ENCODE measurements around the gene GRK6. TPM values are rescaled to one million over a fixed set of nuclear protein-coding genes. Genes with fewer than 3 reads are reported as not detected.
A peak's percentile ranks its signal among the peaks of the same experiment; 100 is the strongest.

Gene GRK6
- total RNA-seq, 1 donor from 2014 or later: 39.5 TPM

DNA sequence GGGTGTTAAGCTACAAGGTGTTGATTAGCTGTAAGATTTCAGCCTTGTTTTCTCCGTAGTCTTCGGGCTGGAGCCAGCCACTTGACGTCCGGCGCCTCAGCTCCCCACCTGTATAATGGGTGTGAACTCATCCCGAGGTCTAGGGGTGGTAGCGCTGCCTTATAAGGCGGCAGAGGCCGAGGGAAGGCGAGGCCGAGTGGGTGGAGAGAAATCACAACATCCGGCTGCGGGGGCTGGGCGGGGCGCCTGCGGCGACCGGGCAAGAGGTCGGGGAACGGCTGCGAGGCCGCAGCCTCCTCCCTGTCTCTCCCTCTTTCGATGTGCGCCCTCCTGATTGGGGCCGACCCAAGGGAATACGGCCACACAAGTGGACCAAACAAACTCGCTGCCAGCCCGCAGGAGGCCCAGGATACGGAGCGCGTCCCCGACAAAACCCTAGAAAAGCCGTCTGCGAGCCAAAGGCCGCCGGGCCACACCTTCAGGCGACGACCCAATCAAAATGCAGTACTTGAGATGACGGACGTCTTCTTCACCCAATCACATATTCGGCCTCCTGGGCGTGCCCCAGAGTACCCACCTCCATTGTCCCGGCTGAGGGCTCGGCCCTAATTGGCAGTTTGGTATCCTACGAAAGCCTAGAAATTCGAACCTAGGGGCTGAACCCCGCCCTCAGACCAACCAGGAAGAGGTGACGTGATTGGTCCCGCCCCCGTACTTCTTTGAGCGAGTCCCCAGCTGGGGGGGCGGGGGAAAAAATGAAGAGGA lies 493 bp upstream of the GRK6 start:
- DNase-seq (ENCODE audit: low spot score): peak; percentile 100

DNA sequence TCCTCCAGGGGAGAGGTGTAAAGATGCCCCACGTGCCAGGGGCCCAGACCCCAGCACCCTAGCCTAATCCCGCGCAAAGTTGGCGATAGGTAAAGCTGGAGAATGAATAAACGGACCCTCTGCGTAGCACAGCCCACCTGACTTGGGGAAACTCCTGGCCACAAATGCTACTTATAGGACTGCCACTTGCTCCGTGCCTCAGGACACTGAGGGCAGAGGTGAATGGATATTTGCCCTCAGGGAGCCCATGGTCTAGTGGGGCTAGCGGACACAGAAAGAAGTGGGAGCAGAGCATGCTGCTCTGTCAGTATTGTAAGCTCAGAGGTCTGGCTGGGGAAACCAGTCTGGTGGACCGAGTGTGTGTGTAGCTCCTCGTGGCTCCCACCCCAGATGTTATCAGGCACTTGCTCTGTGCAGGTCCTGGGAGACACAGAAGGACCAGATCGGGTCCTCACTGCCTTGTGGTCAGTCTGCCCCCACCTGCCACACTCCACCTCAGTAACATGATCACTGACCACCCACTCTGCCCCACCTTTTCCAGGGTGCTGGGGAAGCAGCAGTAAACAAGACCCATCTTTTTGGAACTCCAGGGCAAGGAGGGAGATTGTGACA lies 841 bp downstream of the GRK6 start:
- DNase-seq (ENCODE audit: low spot score): no peak

DNA sequence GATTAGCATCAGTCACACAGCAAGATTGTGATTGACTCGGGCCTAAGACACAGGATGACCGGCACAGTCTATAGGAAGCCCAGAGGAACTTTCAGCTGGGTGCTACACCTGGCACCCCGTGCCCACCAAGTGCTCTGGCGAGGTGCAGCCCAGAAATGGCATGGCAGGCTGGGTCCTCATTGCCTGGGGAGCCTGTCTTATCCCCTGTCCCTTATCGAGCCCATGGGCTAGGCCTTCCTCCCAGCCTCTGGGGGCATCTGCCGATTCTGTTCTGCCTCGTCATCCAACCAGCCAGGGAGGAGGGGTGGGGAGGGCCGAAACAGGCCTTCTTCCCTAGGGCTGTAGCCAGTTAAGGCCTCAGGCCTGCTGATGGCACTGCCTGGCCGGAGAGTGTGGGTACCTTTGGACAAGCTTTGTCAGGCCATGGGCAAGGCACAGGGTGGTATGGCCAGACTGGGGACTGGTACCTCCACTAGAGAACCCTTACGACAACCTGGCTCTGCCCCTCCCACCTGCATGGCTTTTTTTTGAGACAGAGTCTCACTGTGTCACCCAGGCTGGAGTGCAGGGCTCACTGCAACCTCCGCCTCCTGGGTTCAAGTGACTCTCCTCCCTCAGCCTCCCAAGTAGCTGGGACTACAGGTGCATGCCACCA lies 1.6 kb downstream of the GRK6 start:
- no peak for DNase-seq (ENCODE audit: low spot score)

DNA sequence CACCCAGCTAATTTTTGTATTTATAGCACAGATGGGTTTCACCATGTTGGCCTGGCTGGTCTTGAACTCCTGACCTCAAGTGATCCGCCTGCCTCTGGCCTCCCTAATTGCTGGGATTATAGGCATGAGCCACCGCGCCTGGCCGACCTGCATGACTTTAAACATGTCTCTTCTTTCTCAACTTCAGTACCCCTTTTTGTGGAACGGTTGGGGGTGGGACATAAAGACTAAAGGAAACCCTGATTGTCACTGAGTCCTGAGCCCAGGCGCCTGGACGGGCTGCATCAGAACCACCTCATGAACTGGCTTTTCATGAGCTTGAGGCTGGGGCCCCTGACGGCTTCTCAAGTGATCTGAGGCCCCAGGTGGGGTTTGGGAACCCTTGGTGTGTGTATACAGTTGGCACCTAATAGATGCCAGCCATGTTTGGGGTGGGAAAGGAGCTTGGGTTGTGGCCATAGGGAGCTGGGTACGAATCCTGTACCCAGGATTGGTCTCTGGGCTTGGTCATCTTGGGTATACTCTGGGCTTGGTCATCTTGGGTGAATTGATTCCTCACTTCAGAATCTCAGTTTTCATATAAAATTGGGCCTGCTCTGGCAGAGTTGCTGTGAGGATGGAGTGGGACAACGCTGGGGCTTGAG lies 2.2 kb downstream of the GRK6 start:
- DNase-seq (ENCODE audit: low spot score): no peak

DNA sequence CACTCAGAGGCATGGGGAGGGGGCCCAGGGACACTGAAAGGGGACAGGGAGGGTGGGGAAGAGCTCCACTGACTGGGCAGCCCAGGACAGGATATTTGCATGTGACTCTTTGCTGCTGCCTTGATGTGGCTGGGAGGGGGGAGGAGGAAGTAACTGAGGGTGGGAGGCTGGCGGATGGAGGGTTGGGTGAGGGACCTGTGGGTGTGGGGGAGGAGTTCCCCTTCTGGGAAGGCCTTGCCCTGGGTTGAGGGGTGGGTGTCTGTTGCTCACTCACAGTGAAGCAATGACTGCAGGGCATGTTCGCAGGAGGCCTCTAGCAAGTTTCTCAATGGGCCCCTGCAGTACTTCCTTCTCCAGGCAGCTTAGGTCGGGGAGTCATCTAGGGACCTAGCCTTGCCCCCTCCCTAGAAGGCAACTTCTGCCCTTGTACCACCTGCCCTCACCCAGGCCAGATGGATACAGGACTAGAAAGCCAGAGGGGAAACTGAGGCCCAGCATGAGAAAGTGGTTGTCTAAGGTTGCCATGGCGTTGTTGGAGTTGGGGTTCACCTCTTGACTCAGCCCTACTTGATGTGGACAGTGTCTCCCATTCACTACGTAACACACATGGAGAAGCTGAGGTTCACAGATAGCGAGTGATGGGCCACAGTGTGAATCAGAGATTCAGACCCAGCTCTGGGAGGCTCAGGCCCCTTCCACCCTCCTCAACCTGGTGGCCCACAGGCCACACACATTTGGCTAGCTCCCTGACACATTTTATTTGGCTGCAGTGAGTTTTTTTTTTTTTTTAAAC lies 3.0 kb downstream of the GRK6 start:
- peak; percentile 44 for DNase-seq (ENCODE audit: low spot score)

DNA sequence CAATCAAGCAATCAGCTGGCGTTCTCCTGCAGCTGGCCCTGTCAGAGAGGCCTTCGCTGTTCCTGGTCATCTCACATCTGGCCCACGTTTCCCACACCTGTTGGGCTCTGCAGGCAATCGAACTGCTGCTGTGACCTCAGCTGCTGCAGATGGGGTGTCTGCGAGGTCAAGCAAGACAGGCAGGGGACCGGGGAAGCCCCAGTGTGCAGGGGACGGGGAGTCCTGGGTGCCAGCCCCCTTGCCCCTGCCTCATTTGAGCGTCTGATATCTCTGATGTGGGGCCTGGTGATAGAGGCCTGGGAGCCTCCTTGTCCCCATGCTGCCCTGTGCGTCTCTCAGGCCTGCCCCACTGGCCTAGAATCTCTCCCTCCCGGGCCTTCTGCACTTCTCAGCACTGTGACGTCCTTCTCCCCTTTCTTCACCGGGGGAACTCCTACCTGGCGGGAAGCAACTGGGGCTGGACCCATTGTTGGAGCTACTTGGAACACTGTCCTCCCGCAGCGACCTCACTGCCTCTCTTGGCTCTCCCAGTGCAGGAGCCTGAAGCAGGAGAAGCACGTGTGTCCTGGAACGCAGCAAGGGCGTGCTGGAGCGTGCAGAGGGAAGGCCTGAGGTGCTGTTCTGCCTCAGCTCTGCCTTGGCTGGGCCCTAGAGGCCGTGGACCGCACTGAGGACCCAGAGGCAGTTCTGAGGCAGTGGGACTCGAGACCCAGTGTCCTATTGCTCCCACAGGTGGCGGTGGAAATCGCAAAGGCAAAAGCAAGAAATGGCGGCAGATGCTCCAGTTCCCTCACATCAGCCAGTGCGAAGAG lies 3.9 kb downstream of the GRK6 start:
- DNase-seq (ENCODE audit: low spot score): no peak

DNA sequence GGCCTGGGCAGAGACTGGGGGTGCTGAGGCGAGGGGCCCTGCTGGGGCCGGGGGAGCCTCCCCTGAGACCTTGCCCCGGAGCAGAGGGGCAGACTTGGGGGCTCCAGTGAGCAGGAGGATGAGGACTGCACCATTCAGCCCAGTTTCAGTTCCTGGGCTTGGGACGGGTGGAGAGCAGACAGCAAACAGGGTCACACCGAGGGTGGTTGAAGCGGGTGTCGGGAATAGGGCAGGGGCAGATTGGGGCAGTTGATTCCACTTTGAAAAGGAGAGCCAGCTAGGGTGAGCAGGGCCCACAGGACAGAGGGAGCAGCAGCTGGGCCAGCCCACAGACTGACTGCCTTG lies 4.5 kb downstream of the GRK6 start:
- DNase-seq (ENCODE audit: low spot score): no peak

DNA sequence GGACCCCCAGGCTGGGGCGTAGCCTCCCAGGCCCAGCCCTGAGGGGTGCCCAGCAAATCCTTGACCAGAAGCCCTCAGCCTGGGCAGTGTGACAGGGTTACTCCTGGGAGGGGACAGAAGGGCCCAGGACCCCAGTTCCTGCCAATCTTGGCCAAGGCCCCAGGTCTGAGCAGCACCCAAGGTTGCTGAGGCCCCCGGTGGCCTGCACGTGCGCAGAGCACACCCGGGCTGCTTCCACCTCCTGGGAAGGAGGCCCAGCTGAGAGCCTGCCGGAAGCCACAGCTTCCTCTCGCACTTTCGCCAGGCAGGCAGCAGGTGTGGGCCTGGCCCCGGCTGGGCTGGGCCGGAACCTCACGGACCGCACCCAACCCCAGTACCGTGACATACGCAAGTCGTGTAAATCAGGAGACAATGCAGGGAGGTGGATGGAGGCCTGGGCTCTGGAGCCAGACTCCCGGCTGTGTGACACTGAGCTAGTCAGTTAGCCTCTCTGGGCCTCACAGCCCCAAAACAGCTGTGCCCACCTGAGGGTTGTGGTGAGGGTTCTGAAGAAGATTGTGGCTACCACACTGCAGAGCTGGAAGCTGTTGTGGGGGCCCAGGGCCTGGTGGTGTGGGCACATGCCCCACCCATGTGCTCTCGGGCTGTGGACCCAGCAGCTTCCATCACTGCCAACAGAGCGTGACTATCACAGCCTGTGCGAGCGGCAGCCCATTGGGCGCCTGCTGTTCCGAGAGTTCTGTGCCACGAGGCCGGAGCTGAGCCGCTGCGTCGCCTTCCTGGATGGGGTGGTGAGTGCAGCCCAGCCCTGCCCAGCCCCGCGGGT lies 5.1 kb downstream of the GRK6 start:
- DNase-seq (ENCODE audit: low spot score): no peak

DNA sequence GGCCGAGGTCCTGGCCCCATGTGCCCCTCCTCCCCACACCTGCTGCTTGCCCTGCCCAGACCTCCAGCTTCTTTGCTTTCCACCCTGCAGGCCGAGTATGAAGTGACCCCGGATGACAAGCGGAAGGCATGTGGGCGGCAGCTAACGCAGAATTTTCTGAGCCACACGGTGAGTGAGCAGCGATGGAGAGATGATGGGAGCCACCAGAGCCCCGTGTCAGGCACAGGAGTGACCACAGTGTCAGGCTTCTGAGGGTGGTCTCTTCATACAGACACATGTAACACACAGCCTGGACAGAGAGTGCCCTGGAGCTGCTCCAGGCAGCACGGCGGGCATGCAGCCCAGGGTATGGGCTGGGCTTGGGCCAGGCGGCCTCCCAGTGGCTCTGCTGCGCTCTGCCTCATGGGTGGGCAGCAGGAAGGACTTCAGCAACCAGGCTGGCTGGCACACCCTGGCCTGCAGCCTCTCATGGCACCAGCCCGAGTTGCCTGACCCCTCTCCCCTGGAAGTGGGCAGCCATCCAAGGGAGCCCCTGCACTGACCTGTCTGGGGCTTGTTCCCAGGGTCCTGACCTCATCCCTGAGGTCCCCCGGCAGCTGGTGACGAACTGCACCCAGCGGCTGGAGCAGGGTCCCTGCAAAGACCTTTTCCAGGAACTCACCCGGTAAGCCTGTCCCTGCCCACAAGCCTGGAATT lies 5.8 kb downstream of the GRK6 start:
- DNase-seq (ENCODE audit: low spot score): no peak

DNA sequence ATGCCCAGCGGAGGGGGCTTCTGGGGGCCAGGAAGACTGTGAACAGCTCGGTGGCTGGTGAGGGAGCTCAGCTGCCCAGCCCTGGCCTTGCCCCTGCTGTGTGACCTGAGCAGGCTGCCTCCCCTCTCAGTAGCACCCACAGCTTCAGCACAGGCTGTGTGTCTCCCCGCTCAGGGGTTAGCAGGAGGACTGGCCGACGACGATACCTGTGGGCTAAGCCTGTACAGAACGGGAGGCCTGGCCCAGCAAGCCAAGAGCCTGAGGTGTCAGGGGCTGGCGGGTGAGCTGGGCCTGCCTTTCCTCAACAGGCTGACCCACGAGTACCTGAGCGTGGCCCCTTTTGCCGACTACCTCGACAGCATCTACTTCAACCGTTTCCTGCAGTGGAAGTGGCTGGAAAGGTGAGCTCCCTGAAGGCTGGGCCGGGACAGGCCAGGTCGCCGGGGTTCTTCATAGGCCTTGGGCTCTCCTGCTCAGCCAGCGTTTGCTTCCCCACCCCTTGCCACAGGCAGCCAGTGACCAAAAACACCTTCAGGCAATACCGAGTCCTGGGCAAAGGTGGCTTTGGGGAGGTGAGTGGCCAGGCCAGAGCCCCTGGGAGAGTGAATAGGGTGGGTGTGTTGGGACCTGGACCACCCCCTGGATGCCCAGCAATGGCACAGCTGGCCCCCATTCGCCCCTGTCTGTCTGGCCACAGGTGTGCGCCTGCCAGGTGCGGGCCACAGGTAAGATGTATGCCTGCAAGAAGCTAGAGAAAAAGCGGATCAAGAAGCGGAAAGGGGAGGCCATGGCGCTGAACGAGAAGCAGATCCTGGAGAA lies 6.6 kb downstream of the GRK6 start:
- DNase-seq (ENCODE audit: low spot score): no peak

DNA sequence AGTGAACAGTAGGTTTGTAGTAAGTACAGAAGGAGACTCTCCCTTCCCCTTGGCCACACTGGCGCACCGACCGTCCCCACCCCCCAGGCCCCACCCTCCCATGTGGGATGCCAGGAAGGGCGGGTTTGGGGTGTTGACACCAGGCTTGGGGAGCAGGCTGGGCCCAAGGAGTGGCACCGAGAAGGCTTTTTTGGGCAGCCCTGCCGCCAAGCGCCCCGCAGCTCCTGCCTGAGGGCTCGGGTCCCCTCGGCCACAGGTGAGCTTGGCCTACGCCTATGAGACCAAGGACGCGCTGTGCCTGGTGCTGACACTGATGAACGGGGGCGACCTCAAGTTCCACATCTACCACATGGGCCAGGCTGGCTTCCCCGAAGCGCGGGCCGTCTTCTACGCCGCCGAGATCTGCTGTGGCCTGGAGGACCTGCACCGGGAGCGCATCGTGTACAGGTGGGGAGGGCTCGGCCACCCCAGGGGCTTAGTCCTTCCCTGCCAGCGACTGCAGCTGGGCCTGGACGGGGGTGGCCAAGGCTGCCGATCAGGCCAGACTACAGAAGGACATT lies 7.3 kb downstream of the GRK6 start:
- DNase-seq (ENCODE audit: low spot score): no peak

DNA sequence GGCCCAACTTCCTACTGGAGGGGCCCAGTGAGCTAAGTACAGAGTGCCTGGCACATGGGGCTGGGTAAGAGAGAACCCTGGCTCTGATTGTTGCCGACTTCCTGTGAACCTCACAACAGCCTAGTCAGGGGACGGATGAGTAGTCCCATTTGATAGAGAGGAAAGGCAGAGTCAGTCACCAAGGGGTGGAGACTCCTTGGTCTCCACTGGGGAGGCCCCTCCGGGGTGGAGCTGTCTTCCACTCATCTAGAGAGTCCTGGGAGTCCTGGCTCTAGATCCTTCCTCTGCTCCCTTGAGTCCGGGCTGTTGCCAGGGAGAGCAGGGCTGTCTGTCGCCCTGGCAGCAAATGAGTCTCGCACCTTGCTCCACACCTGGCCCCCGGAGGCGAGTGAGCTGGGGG lies 8.0 kb downstream of the GRK6 start:
- DNase-seq (ENCODE audit: low spot score): no peak

DNA sequence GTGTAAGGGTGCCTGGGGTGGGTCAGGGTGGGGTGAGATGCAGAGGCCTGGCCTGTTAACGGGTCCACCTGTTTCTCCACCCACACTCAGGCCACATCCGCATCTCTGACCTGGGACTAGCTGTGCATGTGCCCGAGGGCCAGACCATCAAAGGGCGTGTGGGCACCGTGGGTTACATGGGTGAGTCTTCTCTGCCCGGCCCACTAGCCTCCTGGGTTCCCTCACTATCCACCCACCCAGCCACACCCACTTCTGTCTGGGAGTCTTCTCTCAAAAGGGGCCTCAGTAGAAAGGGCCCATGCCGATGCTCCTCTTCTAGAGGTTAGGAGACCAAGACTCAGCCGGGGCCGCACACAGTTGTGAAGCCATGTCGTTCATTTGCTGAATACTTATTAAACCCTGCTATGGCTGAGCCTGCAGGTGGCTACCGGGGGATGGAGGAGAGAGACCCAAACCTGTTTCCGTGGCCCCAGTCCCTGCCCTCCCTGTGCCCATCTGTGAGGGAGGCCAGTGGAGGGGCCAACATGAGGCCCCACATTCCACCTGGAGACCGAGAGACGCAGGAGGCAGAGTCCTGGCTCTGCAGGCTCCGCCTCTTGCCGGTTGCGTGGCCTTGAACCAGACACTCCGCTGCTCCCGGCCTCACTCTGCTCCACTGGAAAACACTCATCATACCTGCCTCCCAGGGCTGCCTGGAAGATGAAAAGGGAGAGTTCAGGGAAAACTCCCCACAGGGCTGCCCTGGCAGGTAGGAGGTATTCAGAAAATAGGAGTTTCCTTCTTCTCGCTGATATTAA lies 8.7 kb downstream of the GRK6 start:
- DNase-seq (ENCODE audit: low spot score): no peak

DNA sequence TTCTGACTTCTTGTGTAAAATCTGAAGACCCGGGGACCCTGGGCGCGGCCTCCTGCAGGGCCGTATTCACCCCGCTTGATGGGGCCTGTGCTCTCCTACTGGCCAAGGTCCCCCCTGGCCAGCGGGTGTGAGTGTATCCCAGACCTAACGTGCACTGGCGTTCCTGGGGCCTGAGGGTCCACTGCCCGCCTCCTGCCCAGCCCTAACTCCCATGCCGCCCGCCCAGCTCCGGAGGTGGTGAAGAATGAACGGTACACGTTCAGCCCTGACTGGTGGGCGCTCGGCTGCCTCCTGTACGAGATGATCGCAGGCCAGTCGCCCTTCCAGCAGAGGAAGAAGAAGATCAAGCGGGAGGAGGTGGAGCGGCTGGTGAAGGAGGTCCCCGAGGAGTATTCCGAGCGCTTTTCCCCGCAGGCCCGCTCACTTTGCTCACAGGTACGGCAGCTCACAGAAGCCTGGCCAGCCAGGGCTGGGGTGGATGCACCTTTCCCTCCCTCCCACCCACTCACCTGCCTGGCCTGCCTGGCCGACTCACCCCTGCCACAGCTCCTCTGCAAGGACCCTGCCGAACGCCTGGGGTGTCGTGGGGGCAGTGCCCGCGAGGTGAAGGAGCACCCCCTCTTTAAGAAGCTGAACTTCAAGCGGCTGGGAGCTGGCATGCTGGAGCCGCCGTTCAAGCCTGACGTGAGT lies 9.5 kb downstream of the GRK6 start:
- DNase-seq (ENCODE audit: low spot score): no peak

DNA sequence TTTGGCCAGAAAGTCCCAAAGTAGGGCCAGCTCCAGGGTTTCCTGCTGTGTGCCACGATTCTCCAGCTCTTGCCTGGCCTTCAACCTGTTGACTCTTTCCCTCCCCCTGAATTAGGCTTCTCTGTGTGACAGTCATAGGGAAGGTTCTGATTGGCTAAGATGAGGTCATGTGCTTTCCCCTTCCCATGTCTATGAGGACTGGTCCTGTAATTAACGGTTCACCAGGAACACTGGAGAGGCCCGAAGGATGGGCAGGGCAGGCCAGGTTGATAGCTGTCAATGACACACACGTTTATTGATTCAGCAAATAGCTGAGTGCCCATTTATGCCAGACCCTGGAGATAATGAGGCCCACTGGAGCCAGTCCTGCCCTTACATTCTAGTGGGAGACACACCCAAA lies 11.1 kb downstream of the GRK6 start:
- DNase-seq (ENCODE audit: low spot score): no peak

DNA sequence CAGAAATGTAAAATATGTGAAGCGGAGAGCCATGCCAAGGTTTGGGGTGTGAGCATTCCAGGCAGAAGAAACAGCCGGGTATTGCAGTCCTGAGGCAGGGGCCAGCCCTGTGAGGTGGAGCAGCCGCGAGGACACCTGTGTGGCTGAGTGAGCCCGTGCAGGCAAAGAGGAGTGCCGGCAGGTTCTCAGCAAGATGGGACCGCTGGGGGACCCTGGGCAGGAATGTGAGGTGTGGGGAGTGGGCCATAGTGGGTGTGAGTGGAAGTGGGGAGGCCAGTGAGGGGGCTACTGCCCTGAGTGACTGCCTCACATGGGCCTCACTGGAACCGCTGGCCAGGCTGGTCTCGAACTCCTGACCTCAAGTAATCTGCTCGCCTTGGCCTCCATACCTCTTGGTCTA lies 12.0 kb downstream of the GRK6 start:
- no peak for DNase-seq (ENCODE audit: low spot score)

DNA sequence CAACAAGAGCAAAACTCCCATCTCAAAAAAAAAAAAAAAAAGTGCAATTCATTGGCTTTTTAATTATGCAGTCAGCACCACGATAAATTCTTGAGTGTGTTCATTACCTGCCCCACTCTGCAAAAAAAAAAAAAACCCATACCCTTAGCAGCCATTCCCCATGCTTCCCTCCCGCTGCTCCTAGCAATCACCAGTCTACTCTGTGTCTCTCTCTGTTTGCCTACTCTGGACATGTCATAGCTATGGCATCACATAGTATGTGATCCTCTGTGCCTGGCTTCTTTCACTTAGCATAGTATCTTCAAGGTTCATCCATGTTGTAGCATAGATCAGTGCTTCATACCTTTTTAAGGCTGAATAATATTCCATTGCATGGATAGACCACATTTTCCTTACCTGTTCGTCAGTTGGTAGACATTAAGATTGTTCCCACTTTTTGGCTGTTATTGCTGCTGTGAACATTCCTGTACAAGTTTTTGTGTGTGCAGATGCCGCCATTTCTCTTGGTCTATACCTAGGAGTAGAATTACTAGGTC lies 13.1 kb downstream of the GRK6 start:
- DNase-seq (ENCODE audit: low spot score): no peak

All from mucosa of gallbladder (tissue), 1 donor.